PC-9 (cell line): ENCODE data around the gene KEL.

Experiments
- EZH2 ChIP-seq: fragments of 200-600 bp; sonication (generic); IDR thresholded peaks from 2 replicates; pipeline ENCODE4 v1.8.0; 2017; ENCODE audit warnings: antibody characterized with exemption, low read depth
- TF ChIP-seq, protein P1 (sequence below): fragments of 200-600 bp; sonication (generic); conservative IDR thresholded peaks from 2 replicates; pipeline ENCODE4 v1.6.1; 2017; ENCODE audit warnings: mixed run types, antibody characterized with exemption, mild to moderate bottlenecking, moderate library complexity

- TF ChIP-seq, protein P1, sequence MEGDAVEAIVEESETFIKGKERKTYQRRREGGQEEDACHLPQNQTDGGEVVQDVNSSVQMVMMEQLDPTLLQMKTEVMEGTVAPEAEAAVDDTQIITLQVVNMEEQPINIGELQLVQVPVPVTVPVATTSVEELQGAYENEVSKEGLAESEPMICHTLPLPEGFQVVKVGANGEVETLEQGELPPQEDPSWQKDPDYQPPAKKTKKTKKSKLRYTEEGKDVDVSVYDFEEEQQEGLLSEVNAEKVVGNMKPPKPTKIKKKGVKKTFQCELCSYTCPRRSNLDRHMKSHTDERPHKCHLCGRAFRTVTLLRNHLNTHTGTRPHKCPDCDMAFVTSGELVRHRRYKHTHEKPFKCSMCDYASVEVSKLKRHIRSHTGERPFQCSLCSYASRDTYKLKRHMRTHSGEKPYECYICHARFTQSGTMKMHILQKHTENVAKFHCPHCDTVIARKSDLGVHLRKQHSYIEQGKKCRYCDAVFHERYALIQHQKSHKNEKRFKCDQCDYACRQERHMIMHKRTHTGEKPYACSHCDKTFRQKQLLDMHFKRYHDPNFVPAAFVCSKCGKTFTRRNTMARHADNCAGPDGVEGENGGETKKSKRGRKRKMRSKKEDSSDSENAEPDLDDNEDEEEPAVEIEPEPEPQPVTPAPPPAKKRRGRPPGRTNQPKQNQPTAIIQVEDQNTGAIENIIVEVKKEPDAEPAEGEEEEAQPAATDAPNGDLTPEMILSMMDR, result no peak
- TF ChIP-seq EZH2, result no peak
Measured at GRCh38 chr7:142898377-142899170, 63.6 kb downstream of the KEL start.
